ENCODE measurements around the gene TTC21B. TPM values are rescaled to one million over a fixed set of nuclear protein-coding genes. Genes with fewer than 3 reads are reported as not detected.

TTC21B gene
- total and polyA plus RNA-seq, 3 experiments from 2014 or later: 8.6 to 21.8 (median 19.2) TPM

GRCh38 chr2:165913636-165914035 lies 39.9 kb downstream of the TTC21B start:
- no peak overlapping the region for H3K27ac Mint-ChIP-seq
- Histone ChIP-seq H3K27ac (ENCODE audit: low read depth, low read length) (no peak overlapping the region), H3K27me3 (ENCODE audit: insufficient read depth, low read length, poor library complexity, severe bottlenecking) (no peaks in the 10 kb centered on the region), H3K36me3 (ENCODE audit: insufficient read depth, low read length) (peaks cover 15% of the 10 kb centered on the region), H3K4me1 (ENCODE audit: insufficient read depth, low read length) (no peaks in the 10 kb centered on the region), H3K4me3 (ENCODE audit: low read length) (no peak overlapping the region), H3K9me3 (ENCODE audit: low read length) (no peaks in the 10 kb centered on the region)
- POLR2A ChIA-PET: no interaction called here
- peaks cover 11 to 66% (median 16%) of the 10 kb centered on the region in 3 donors for H3K36me3 Mint-ChIP-seq
- H3K9me3 Mint-ChIP-seq: no peaks in the 10 kb centered on the region
- no peaks in the 10 kb centered on the region for H3K27me3 Mint-ChIP-seq
- no peaks in the 10 kb centered on the region for H3K4me1 Mint-ChIP-seq
- no peak for DNase-seq
- H3K4me3 Mint-ChIP-seq: no peak overlapping the region
- CTCF ChIA-PET: no interaction called here

GRCh38 chr2:165911981-165912380 lies 41.6 kb downstream of the TTC21B start:
- POLR2A ChIA-PET: no interaction called here

GRCh38 chr2:165911231-165911630 lies 42.3 kb downstream of the TTC21B start:
- H3K36me3 Mint-ChIP-seq: peaks cover 9 to 61% (median 12%) of the 10 kb centered on the region in 3 donors
- no peak overlapping the region for H3K4me3 ChIP-seq (ENCODE audit: low read length)
- POLR2A ChIA-PET: no interaction called here
- H3K36me3 ChIP-seq (ENCODE audit: insufficient read depth, low read length): peaks cover 10% of the 10 kb centered on the region
- H3K9me3 Mint-ChIP-seq: no peaks in the 10 kb centered on the region
- H3K4me3 Mint-ChIP-seq: no peak overlapping the region
- no peak overlapping the region for H3K27ac ChIP-seq (ENCODE audit: low read depth, low read length)
- H3K9me3 ChIP-seq (ENCODE audit: low read length): no peaks in the 10 kb centered on the region
- H3K4me1 Mint-ChIP-seq: no peaks in the 10 kb centered on the region
- H3K27me3 Mint-ChIP-seq: no peaks in the 10 kb centered on the region
- H3K27me3 ChIP-seq (ENCODE audit: insufficient read depth, low read length, poor library complexity, severe bottlenecking): no peaks in the 10 kb centered on the region
- no peaks in the 10 kb centered on the region for H3K4me1 ChIP-seq (ENCODE audit: insufficient read depth, low read length)
- CTCF ChIA-PET: no interaction called here
- DNase-seq: no peak
- no peak overlapping the region for H3K27ac Mint-ChIP-seq

More at GRCh38 chr2:165911981-165912380, 41.6 kb downstream of the TTC21B start:
- Histone ChIP-seq H3K36me3 (ENCODE audit: insufficient read depth, low read length) (peaks cover 10% of the 10 kb centered on the region), H3K9me3 (ENCODE audit: low read length) (no peaks in the 10 kb centered on the region), H3K4me1 (ENCODE audit: insufficient read depth, low read length) (no peaks in the 10 kb centered on the region), H3K4me3 (ENCODE audit: low read length) (no peak overlapping the region), H3K27me3 (ENCODE audit: insufficient read depth, low read length, poor library complexity, severe bottlenecking) (no peaks in the 10 kb centered on the region), H3K27ac (ENCODE audit: low read depth, low read length) (no peak overlapping the region)
- Mint-ChIP-seq H3K4me3 (no peak overlapping the region), H3K27me3 (no peaks in the 10 kb centered on the region), H3K4me1 (no peaks in the 10 kb centered on the region), H3K9me3 (no peaks in the 10 kb centered on the region), H3K36me3 (peaks cover 9 to 61% (median 12%) of the 10 kb centered on the region in 3 donors), H3K27ac (peak overlapping the region in 2 of 8 donors; percentile 6 to 23)
- CTCF ChIA-PET: no interaction called here
- DNase-seq: no peak

GRCh38 chr2:165909466-165909865 lies 44.1 kb downstream of the TTC21B start:
- Mint-ChIP-seq H3K27ac (peak overlapping the region in 2 of 8 donors; percentile 6 to 52), H3K4me3 (no peak overlapping the region), H3K36me3 (peaks cover 10 to 60% (median 15%) of the 10 kb centered on the region in 3 donors), H3K27me3 (no peaks in the 10 kb centered on the region), H3K4me1 (peaks cover 0 to 2% (median 0%) of the 10 kb centered on the region in 3 donors), H3K9me3 (peaks cover 0 to 2% (median 0%) of the 10 kb centered on the region in 5 donors)
- DNase-seq: no peak
- no peaks in the 10 kb centered on the region for H3K36me3 ChIP-seq (ENCODE audit: insufficient read depth, low read length)
- H3K9me3 ChIP-seq (ENCODE audit: low read length): no peaks in the 10 kb centered on the region
- H3K27ac ChIP-seq (ENCODE audit: low read depth, low read length): no peak overlapping the region
- no peak overlapping the region for H3K4me3 ChIP-seq (ENCODE audit: low read length)
- ChIA-PET CTCF (no interaction called here), POLR2A (no interaction called here)
- H3K4me1 ChIP-seq (ENCODE audit: insufficient read depth, low read length): no peaks in the 10 kb centered on the region
- H3K27me3 ChIP-seq (ENCODE audit: insufficient read depth, low read length, poor library complexity, severe bottlenecking): no peaks in the 10 kb centered on the region

- Mint-ChIP-seq H3K36me3 (peaks cover 15 to 52% (median 28%) of the 10 kb centered on the region in 3 donors), H3K27me3 (no peaks in the 10 kb centered on the region), H3K4me3 (no peak overlapping the region), H3K9me3 (peaks cover 0 to 2% (median 0%) of the 10 kb centered on the region in 5 donors), H3K27ac (no peak overlapping the region), H3K4me1 (peaks cover 10 to 17% (median 15%) of the 10 kb centered on the region in 3 donors)
- no peaks in the 10 kb centered on the region for H3K9me3 ChIP-seq (ENCODE audit: low read length)
- no peaks in the 10 kb centered on the region for H3K36me3 ChIP-seq (ENCODE audit: insufficient read depth, low read length)
- no peak overlapping the region for H3K27ac ChIP-seq (ENCODE audit: low read depth, low read length)
- no peak for DNase-seq
- ChIA-PET POLR2A (no interaction called here), CTCF (no interaction called here)
- H3K4me3 ChIP-seq (ENCODE audit: low read length): no peak overlapping the region
- no peaks in the 10 kb centered on the region for H3K27me3 ChIP-seq (ENCODE audit: insufficient read depth, low read length, poor library complexity, severe bottlenecking)
- H3K4me1 ChIP-seq (ENCODE audit: insufficient read depth, low read length): peaks cover 5% of the 10 kb centered on the region
Measured at GRCh38 chr2:165905854-165906253, 47.7 kb downstream of the TTC21B start.

- Mint-ChIP-seq H3K4me1 (peaks cover 10 to 17% (median 15%) of the 10 kb centered on the region in 3 donors), H3K4me3 (no peak overlapping the region), H3K36me3 (peaks cover 15 to 53% (median 28%) of the 10 kb centered on the region in 3 donors), H3K27ac (no peak overlapping the region), H3K9me3 (peaks cover 0 to 2% (median 0%) of the 10 kb centered on the region in 5 donors), H3K27me3 (no peaks in the 10 kb centered on the region)
- CTCF ChIA-PET: no interaction called here
- Histone ChIP-seq H3K36me3 (ENCODE audit: insufficient read depth, low read length) (no peaks in the 10 kb centered on the region), H3K4me3 (ENCODE audit: low read length) (no peak overlapping the region), H3K27me3 (ENCODE audit: insufficient read depth, low read length, poor library complexity, severe bottlenecking) (no peaks in the 10 kb centered on the region), H3K27ac (ENCODE audit: low read depth, low read length) (no peak overlapping the region), H3K9me3 (ENCODE audit: low read length) (no peaks in the 10 kb centered on the region), H3K4me1 (ENCODE audit: insufficient read depth, low read length) (peaks cover 5% of the 10 kb centered on the region)
- POLR2A ChIA-PET: no interaction called here
- no peak for DNase-seq
Measured at GRCh38 chr2:165905269-165905668, 48.3 kb downstream of the TTC21B start.

GRCh38 chr2:165904432-165904831 lies 49.1 kb downstream of the TTC21B start:
- no peak overlapping the region for H3K4me3 Mint-ChIP-seq
- H3K4me3 ChIP-seq (ENCODE audit: low read length): no peak overlapping the region
- no peaks in the 10 kb centered on the region for H3K27me3 ChIP-seq (ENCODE audit: insufficient read depth, low read length, poor library complexity, severe bottlenecking)
- DNase-seq: no peak
- H3K36me3 ChIP-seq (ENCODE audit: insufficient read depth, low read length): no peaks in the 10 kb centered on the region
- H3K27ac Mint-ChIP-seq: no peak overlapping the region
- peaks cover 0 to 2% (median 0%) of the 10 kb centered on the region in 5 donors for H3K9me3 Mint-ChIP-seq
- POLR2A ChIA-PET: interaction anchor here (0.6 kb wide), 1 partner anchor 526 kb away, joined by 3 read pairs; no protein-coding TSS in a partner anchor
- no peak overlapping the region for H3K27ac ChIP-seq (ENCODE audit: low read depth, low read length)
- peaks cover 10 to 17% (median 15%) of the 10 kb centered on the region in 3 donors for H3K4me1 Mint-ChIP-seq
- CTCF ChIA-PET: no interaction called here
- H3K27me3 Mint-ChIP-seq: no peaks in the 10 kb centered on the region
- peaks cover 5% of the 10 kb centered on the region for H3K4me1 ChIP-seq (ENCODE audit: insufficient read depth, low read length)
- no peaks in the 10 kb centered on the region for H3K9me3 ChIP-seq (ENCODE audit: low read length)
- peaks cover 17 to 55% (median 28%) of the 10 kb centered on the region in 3 donors for H3K36me3 Mint-ChIP-seq

GRCh38 chr2:165903406-165903805 lies 50.2 kb downstream of the TTC21B start:
- H3K27me3 Mint-ChIP-seq: no peaks in the 10 kb centered on the region
- Histone ChIP-seq H3K4me3 (ENCODE audit: low read length) (no peak overlapping the region), H3K9me3 (ENCODE audit: low read length) (no peaks in the 10 kb centered on the region), H3K27me3 (ENCODE audit: insufficient read depth, low read length, poor library complexity, severe bottlenecking) (no peaks in the 10 kb centered on the region), H3K36me3 (ENCODE audit: insufficient read depth, low read length) (peaks cover 4% of the 10 kb centered on the region), H3K4me1 (ENCODE audit: insufficient read depth, low read length) (peaks cover 5% of the 10 kb centered on the region), H3K27ac (ENCODE audit: low read depth, low read length) (no peak overlapping the region)
- H3K36me3 Mint-ChIP-seq: peaks cover 20 to 62% (median 31%) of the 10 kb centered on the region in 3 donors
- H3K9me3 Mint-ChIP-seq: peaks cover 0 to 2% (median 0%) of the 10 kb centered on the region in 5 donors
- H3K4me3 Mint-ChIP-seq: peak overlapping the region in 4 of 7 donors; percentile 26 to 74 (median 49)
- peak overlapping the region in 3 of 8 donors; percentile 19 to 84 (median 80) for H3K27ac Mint-ChIP-seq
- ChIA-PET CTCF (interaction anchor here (0.9 kb wide), 1 partner anchor 50 kb away, joined by 4 read pairs; the partner anchor contains the start of gene TTC21B), POLR2A (no interaction called here)
- peaks cover 10 to 17% (median 15%) of the 10 kb centered on the region in 3 donors for H3K4me1 Mint-ChIP-seq
- DNase-seq: no peak

All from CD8-positive, alpha-beta memory T cell (primary cell).